Vagina (tissue), 2 donors: ENCODE measurements around the gene NTN4.
"Not testable (repeated sequence)": the region's sequence is repeated elsewhere in the genome, so short reads cannot be mapped to it uniquely, and the experiment has no call there.

Experiments
- CTCF ChIP-seq, 3 experiments: fragments of 450-650 bp in 2 of 3; fragments of 200-600 bp in 1 of 3; sonication (generic) in 1 of 3; IDR thresholded peaks; one replicate each; pipeline ENCODE4 v1.5.1; 2017 to 2019; ENCODE audit warnings: antibody characterized with exemption in 3 of 3, mild to moderate bottlenecking in 2 of 3, moderate library complexity in 2 of 3
- POLR2A ChIP-seq, 2 donors: fragments of 450-650 bp; IDR thresholded peaks; one replicate each; pipeline ENCODE4 v1.6.1; 2017; ENCODE audit warnings: antibody characterized with exemption in 2 of 2, mild to moderate bottlenecking in 2 of 2, moderate library complexity in 2 of 2
- POLR2AphosphoS5 ChIP-seq, 2 donors: sonication (generic); formaldehyde crosslinking; IDR thresholded peaks; one replicate each; pipeline ENCODE4 v1.9.0; 2017; ENCODE audit warnings: antibody characterized with exemption in 2 of 2, mild to moderate bottlenecking in 2 of 2, low read depth in 1 of 2; ENCODE audit not compliant: insufficient read depth in 1 of 2

GRCh38 chr12:95654665-95655064, 135.9 kb downstream of the NTN4 start:
- not testable (repeated sequence) for TF ChIP-seq CTCF (IDR thresholded peaks at IDR 0.05); POLR2A (IDR thresholded peaks at IDR 0.05); POLR2AphosphoS5 (IDR thresholded peaks at IDR 0.05; ENCODE audit: insufficient read depth in 1 of 2, low read depth in 1 of 2)
